ENCODE measurements around the gene DRG2.

DNA sequence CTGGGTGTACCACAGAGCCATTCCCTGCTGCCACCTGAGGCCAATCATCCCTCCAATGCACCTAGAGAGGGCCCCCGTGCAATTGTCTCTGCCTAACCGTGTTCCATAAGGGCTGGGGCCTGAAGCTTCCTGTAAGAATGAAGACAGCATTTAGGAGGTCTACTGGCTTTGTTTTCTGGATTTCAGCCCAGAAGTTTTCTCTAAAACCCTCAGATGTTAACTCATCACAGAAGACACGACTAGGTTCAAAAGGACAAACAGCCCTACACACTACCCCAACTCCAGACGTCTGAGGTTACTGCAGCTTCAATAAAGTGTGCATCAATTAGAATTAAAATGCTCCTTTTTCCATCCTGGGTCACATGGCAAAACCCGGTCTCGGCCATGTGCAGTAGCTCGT lies 10.8 kb upstream of the DRG2 start:
- TF ChIP-seq ZBTB21 (tag by site-specific recombination; IDR thresholded peaks at IDR 0.05) (no peak), ZNF514 (tag by site-specific recombination; IDR thresholded peaks at IDR 0.05) (no peak), ZFHX2 (tag by site-specific recombination; conservative IDR thresholded peaks at IDR 0.05) (no peak), ZNF146 (tag by site-specific recombination; IDR thresholded peaks at IDR 0.05) (no peak), ZNF48 (tag by site-specific recombination; IDR thresholded peaks at IDR 0.05) (no peak), ZFP3 (tag by site-specific recombination; IDR thresholded peaks at IDR 0.05; ENCODE audit: low read depth) (no peak), PRDM1 (tag by site-specific recombination; IDR thresholded peaks at IDR 0.05) (no peak), ZNF23 (tag by site-specific recombination; IDR thresholded peaks at IDR 0.05; ENCODE audit: borderline replicate concordance) (no peak), KLF9 (tag by site-specific recombination; IDR thresholded peaks at IDR 0.05; ENCODE audit: low read depth) (no peak)
- TF ChIP-seq, protein P1, sequence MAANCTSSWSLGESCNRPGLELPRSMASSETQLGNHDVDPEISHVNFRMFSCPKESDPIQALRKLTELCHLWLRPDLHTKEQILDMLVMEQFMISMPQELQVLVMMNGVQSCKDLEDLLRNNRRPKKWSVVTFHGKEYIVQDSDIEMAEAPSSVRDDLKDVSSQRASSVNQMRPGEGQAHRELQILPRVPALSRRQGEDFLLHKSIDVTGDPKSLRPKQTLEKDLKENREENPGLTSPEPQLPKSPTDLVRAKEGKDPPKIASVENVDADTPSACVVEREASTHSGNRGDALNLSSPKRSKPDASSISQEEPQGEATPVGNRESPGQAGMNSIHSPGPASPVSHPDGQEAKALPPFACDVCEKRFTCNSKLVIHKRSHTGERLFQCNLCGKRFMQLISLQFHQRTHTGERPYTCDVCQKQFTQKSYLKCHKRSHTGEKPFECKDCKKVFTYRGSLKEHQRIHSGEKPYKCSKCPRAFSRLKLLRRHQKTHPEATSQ (tag by site-specific recombination; IDR thresholded peaks at IDR 0.05): no peak
- TF ChIP-seq, protein P2, sequence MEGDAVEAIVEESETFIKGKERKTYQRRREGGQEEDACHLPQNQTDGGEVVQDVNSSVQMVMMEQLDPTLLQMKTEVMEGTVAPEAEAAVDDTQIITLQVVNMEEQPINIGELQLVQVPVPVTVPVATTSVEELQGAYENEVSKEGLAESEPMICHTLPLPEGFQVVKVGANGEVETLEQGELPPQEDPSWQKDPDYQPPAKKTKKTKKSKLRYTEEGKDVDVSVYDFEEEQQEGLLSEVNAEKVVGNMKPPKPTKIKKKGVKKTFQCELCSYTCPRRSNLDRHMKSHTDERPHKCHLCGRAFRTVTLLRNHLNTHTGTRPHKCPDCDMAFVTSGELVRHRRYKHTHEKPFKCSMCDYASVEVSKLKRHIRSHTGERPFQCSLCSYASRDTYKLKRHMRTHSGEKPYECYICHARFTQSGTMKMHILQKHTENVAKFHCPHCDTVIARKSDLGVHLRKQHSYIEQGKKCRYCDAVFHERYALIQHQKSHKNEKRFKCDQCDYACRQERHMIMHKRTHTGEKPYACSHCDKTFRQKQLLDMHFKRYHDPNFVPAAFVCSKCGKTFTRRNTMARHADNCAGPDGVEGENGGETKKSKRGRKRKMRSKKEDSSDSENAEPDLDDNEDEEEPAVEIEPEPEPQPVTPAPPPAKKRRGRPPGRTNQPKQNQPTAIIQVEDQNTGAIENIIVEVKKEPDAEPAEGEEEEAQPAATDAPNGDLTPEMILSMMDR (tag by site-specific recombination; IDR thresholded peaks at IDR 0.05): no peak
- TF ChIP-seq, protein P3, sequence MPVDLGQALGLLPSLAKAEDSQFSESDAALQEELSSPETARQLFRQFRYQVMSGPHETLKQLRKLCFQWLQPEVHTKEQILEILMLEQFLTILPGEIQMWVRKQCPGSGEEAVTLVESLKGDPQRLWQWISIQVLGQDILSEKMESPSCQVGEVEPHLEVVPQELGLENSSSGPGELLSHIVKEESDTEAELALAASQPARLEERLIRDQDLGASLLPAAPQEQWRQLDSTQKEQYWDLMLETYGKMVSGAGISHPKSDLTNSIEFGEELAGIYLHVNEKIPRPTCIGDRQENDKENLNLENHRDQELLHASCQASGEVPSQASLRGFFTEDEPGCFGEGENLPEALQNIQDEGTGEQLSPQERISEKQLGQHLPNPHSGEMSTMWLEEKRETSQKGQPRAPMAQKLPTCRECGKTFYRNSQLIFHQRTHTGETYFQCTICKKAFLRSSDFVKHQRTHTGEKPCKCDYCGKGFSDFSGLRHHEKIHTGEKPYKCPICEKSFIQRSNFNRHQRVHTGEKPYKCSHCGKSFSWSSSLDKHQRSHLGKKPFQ (tag by site-specific recombination; IDR thresholded peaks at IDR 0.05): no peak
- TF ChIP-seq, protein P4, sequence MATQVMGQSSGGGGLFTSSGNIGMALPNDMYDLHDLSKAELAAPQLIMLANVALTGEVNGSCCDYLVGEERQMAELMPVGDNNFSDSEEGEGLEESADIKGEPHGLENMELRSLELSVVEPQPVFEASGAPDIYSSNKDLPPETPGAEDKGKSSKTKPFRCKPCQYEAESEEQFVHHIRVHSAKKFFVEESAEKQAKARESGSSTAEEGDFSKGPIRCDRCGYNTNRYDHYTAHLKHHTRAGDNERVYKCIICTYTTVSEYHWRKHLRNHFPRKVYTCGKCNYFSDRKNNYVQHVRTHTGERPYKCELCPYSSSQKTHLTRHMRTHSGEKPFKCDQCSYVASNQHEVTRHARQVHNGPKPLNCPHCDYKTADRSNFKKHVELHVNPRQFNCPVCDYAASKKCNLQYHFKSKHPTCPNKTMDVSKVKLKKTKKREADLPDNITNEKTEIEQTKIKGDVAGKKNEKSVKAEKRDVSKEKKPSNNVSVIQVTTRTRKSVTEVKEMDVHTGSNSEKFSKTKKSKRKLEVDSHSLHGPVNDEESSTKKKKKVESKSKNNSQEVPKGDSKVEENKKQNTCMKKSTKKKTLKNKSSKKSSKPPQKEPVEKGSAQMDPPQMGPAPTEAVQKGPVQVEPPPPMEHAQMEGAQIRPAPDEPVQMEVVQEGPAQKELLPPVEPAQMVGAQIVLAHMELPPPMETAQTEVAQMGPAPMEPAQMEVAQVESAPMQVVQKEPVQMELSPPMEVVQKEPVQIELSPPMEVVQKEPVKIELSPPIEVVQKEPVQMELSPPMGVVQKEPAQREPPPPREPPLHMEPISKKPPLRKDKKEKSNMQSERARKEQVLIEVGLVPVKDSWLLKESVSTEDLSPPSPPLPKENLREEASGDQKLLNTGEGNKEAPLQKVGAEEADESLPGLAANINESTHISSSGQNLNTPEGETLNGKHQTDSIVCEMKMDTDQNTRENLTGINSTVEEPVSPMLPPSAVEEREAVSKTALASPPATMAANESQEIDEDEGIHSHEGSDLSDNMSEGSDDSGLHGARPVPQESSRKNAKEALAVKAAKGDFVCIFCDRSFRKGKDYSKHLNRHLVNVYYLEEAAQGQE (tag by site-specific recombination; IDR thresholded peaks at IDR 0.05): no peak
- TF ChIP-seq, protein P5, sequence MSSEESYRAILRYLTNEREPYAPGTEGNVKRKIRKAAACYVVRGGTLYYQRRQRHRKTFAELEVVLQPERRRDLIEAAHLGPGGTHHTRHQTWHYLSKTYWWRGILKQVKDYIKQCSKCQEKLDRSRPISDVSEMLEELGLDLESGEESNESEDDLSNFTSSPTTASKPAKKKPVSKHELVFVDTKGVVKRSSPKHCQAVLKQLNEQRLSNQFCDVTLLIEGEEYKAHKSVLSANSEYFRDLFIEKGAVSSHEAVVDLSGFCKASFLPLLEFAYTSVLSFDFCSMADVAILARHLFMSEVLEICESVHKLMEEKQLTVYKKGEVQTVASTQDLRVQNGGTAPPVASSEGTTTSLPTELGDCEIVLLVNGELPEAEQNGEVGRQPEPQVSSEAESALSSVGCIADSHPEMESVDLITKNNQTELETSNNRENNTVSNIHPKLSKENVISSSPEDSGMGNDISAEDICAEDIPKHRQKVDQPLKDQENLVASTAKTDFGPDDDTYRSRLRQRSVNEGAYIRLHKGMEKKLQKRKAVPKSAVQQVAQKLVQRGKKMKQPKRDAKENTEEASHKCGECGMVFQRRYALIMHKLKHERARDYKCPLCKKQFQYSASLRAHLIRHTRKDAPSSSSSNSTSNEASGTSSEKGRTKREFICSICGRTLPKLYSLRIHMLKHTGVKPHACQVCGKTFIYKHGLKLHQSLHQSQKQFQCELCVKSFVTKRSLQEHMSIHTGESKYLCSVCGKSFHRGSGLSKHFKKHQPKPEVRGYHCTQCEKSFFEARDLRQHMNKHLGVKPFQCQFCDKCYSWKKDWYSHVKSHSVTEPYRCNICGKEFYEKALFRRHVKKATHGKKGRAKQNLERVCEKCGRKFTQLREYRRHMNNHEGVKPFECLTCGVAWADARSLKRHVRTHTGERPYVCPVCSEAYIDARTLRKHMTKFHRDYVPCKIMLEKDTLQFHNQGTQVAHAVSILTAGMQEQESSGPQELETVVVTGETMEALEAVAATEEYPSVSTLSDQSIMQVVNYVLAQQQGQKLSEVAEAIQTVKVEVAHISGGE (tag by site-specific recombination; conservative IDR thresholded peaks at IDR 0.05; ENCODE audit: low read depth): no peak

All from HEK293 (cell line).